HepG2 (cell line): ENCODE data around the gene KLF13. TPM values are rescaled to one million over a fixed set of nuclear protein-coding genes. Genes with fewer than 3 reads are reported as not detected.

Experiments used
- ARNTL ChIP-seq: sonication (generic); formaldehyde crosslinking; IDR thresholded peaks from 2 replicates; pipeline ENCODE4 v1.4.0; 2020; ENCODE audit warnings: mild to moderate bottlenecking, missing genetic modification reagents
- BRD4 ChIP-seq: sonication (generic); formaldehyde crosslinking; IDR thresholded peaks from 2 replicates; pipeline ENCODE4 v1.4.0; 2020; ENCODE audit warnings: missing genetic modification reagents
- CAMTA2 ChIP-seq: sonication (generic); formaldehyde crosslinking; IDR thresholded peaks from 2 replicates; pipeline ENCODE4 v1.4.0; 2020; ENCODE audit warnings: mild to moderate bottlenecking, missing genetic modification reagents, borderline replicate concordance
- ELF3 ChIP-seq: IDR thresholded peaks from 2 replicates; pipeline ENCODE4 v1.6.1; 2016; ENCODE audit warnings: missing genetic modification reagents, missing compliant biosample characterization
- GABPB1 ChIP-seq: IDR thresholded peaks from 2 replicates; pipeline ENCODE4 v1.6.1; 2016; ENCODE audit warnings: mild to moderate bottlenecking, missing genetic modification reagents, moderate library complexity, missing compliant biosample characterization
- HNF4G ChIP-seq, 2 experiments: sonication (generic) in 1 of 2; formaldehyde crosslinking in 1 of 2; IDR thresholded peaks; 2 replicates each; pipeline versions ENCODE4 v1.4.0 to v1.6.1; 2011 to 2020; ENCODE audit warnings: borderline replicate concordance in 2 of 2, low read depth in 2 of 2, mild to moderate bottlenecking in 2 of 2, low read length in 1 of 2, missing genetic modification reagents in 1 of 2, moderate library complexity in 1 of 2
- HNRNPK ChIP-seq: fragments of 200-400 bp; formaldehyde crosslinking; IDR thresholded peaks from 2 replicates; pipeline ENCODE4 v1.6.1; 2018; ENCODE audit warnings: low read length, low read depth, moderate library complexity, mild to moderate bottlenecking; ENCODE audit not compliant: poor library complexity, severe bottlenecking
- MTA3 ChIP-seq: sonication (generic); formaldehyde crosslinking; IDR thresholded peaks from 2 replicates; pipeline ENCODE4 v1.4.0; 2020; ENCODE audit warnings: missing genetic modification reagents
- POLR2A ChIP-seq, 2 experiments: IDR thresholded peaks; 2 replicates each; pipeline ENCODE4 v1.6.1; 2011; ENCODE audit warnings: low read depth in 2 of 2, low read length in 2 of 2, mild to moderate bottlenecking in 1 of 2, moderate library complexity in 1 of 2; ENCODE audit not compliant: insufficient read depth in 1 of 2
- RAD21 ChIP-seq: fragments of 450-650 bp; formaldehyde crosslinking; IDR thresholded peaks from 2 replicates; pipeline ENCODE4 v1.5.0; 2020; ENCODE audit warnings: mild to moderate bottlenecking
- RBM22 ChIP-seq: fragments of 200-400 bp; formaldehyde crosslinking; optimal IDR thresholded peaks from 2 replicates; pipeline ENCODE3; 2017; ENCODE audit warnings: mild to moderate bottlenecking, low read length, moderate library complexity
- RELA ChIP-seq: sonication (generic); formaldehyde crosslinking; IDR thresholded peaks from 2 replicates; pipeline ENCODE4 v1.4.0; 2020; ENCODE audit warnings: missing genetic modification reagents
- RFX3 ChIP-seq: IDR thresholded peaks from 2 replicates; pipeline ENCODE4 v1.6.1; 2016; ENCODE audit warnings: missing biosample characterization, missing genetic modification reagents
- SRY ChIP-seq: sonication (generic); formaldehyde crosslinking; IDR thresholded peaks from 2 replicates; pipeline ENCODE4 v1.8.0; 2022; ENCODE audit warnings: mild to moderate bottlenecking, missing genetic modification reagents
- WIZ ChIP-seq: sonication (generic); formaldehyde crosslinking; IDR thresholded peaks from 2 replicates; pipeline ENCODE4 v1.5.1; 2020; ENCODE audit warnings: mild to moderate bottlenecking, missing genetic modification reagents
- ZNF232 ChIP-seq: sonication (generic); formaldehyde crosslinking; IDR thresholded peaks from 2 replicates; pipeline ENCODE4 v1.4.0; 2020; ENCODE audit warnings: missing genetic modification reagents, borderline replicate concordance
- ZNF292 ChIP-seq: sonication (generic); formaldehyde crosslinking; IDR thresholded peaks from 2 replicates; pipeline ENCODE4 v1.8.1; 2022; ENCODE audit warnings: mild to moderate bottlenecking, low read depth, missing genetic modification reagents, borderline replicate concordance
- ZNF296 ChIP-seq: sonication (generic); formaldehyde crosslinking; conservative IDR thresholded peaks from 2 replicates; pipeline ENCODE4 v1.5.0; 2020; ENCODE audit warnings: mild to moderate bottlenecking, missing genetic modification reagents
- ZNF607 ChIP-seq: sonication (generic); formaldehyde crosslinking; IDR thresholded peaks from 2 replicates; pipeline ENCODE4 v1.5.1; 2020; ENCODE audit warnings: missing genetic modification reagents, mild to moderate bottlenecking, borderline replicate concordance
- ZNF816 ChIP-seq: sonication (generic); formaldehyde crosslinking; IDR thresholded peaks from 2 replicates; pipeline ENCODE4 v1.8.0; 2022; ENCODE audit warnings: missing genetic modification reagents, mild to moderate bottlenecking, borderline replicate concordance
- ZNF83 ChIP-seq: sonication (generic); formaldehyde crosslinking; IDR thresholded peaks from 2 replicates; pipeline ENCODE4 v1.4.0; 2020; ENCODE audit warnings: missing genetic modification reagents, mild to moderate bottlenecking, borderline replicate concordance
- polyA plus RNA-seq, 8 experiments: library from polyadenylated mRNA; depleted of rRNA in 3 of 8; stranded (reverse) in 7 of 8; unstranded in 1 of 8; fragments of >200 nt; fragmentation: Illumina TruSeq in 4 of 8; extraction: Trizol in 4 of 8; gene quantifications; 2 replicates each; pipeline versions ENCODE4 v1.2.1 to v1.2.3, GENCODE V29; 2011 to 2016; ENCODE audit warnings: low read depth in 4 of 8, missing spikeins in 1 of 8, mixed read lengths in 1 of 8; ENCODE audit not compliant: insufficient read depth in 1 of 8
- total RNA-seq, 5 experiments: library from RNA; depleted of rRNA; stranded (reverse); fragments of >200 nt; fragmentation: Illumina TruSeq; extraction: Trizol; gene quantifications; 2 replicates each; pipeline ENCODE4 v1.2.3, GENCODE V29; 2016; ENCODE audit warnings: low read depth in 1 of 5
- TF ChIP-seq, protein P1 (sequence below): sonication (generic); formaldehyde crosslinking; IDR thresholded peaks from 2 replicates; pipeline ENCODE4 v1.5.0; 2020; ENCODE audit warnings: missing genetic modification reagents, mild to moderate bottlenecking, borderline replicate concordance
- TF ChIP-seq, protein P2 (sequence below): IDR thresholded peaks from 2 replicates; pipeline ENCODE4 v1.6.1; 2018; ENCODE audit warnings: missing genetic modification reagents, mild to moderate bottlenecking, missing compliant biosample characterization
- TF ChIP-seq, protein P3 (sequence below): sonication (generic); formaldehyde crosslinking; IDR thresholded peaks from 2 replicates; pipeline ENCODE4 v1.4.0; 2020; ENCODE audit warnings: mild to moderate bottlenecking, missing genetic modification reagents
- TF ChIP-seq, protein P4 (sequence below): sonication (generic); formaldehyde crosslinking; IDR thresholded peaks from 2 replicates; pipeline ENCODE4 v1.4.0; 2020; ENCODE audit warnings: missing genetic modification reagents

The KLF13 gene
- total and polyA plus RNA-seq, 2 of the 13 experiments (the other 11 are each of a cell fraction or from before 2014, with no cell fraction given), result 16.8 to 25.1 TPM

DNA sequence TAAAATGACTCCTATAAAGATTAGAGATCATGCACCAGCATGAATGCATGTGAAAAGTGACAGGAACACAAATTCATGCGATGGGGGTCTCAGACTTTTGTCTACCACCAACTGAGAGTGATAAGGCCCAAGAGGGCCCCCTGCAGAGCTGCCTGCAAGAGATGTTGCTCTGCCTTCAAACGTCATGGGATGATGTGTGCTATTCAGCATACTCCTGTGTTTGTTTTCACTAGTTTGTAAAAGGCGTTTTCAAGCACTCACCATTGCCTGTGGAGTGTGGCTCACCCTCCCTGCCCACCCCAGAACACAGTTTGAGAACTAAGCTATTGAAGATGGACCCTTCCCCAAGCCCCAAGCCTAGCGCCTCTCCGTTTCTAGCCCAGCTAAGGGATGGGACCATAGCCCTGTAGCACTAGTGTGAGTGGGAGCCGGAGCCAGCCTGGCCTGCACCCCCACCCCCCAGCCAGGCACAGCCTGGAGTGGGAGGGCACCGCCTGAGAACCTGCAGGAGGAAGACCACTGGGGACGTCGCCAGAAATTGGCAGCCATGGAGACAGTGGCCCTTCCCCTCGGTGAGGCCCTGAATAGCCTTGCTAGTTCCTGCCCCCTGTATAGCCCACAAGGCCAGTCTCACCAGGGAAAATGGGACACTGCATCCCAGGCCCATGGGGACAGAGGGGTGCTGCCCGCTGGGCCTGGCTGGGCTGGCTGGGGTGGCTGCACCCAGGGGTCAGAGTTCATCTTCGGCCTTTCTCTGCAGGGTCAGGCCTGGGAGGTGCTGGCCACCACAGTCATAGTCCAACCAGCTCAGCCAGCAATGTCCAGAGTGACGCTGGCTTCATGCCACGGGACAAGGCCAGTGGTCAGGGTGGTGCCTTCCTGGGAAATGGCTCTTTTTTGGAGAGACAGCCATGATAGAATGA, 22.6 kb upstream of the KLF13 start (continued):
- TF ChIP-seq, protein P1, sequence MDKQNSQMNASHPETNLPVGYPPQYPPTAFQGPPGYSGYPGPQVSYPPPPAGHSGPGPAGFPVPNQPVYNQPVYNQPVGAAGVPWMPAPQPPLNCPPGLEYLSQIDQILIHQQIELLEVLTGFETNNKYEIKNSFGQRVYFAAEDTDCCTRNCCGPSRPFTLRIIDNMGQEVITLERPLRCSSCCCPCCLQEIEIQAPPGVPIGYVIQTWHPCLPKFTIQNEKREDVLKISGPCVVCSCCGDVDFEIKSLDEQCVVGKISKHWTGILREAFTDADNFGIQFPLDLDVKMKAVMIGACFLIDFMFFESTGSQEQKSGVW (CRISPR knock-in tag), result no peak
- 0 out of 2 replicates have a peak, but pooled peaks have one; percentile 63 for TF ChIP-seq ZNF296 (CRISPR knock-in tag)
- TF ChIP-seq, protein P2, sequence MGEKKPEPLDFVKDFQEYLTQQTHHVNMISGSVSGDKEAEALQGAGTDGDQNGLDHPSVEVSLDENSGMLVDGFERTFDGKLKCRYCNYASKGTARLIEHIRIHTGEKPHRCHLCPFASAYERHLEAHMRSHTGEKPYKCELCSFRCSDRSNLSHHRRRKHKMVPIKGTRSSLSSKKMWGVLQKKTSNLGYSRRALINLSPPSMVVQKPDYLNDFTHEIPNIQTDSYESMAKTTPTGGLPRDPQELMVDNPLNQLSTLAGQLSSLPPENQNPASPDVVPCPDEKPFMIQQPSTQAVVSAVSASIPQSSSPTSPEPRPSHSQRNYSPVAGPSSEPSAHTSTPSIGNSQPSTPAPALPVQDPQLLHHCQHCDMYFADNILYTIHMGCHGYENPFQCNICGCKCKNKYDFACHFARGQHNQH (CRISPR knock-in tag), result no peak
- TF ChIP-seq ELF3 (CRISPR knock-in tag), result no peak
- no peak for TF ChIP-seq POLR2A (IDR thresholded peaks at IDR 0.05; ENCODE audit: insufficient read depth in 1 of 2, low read depth in 2 of 2, low read length in 2 of 2)
- TF ChIP-seq ZNF83 (CRISPR knock-in tag), result no peak
- TF ChIP-seq ZNF292 (CRISPR knock-in tag), result no peak
- TF ChIP-seq RELA, result no peak
- TF ChIP-seq ZNF816 (CRISPR knock-in tag), result no peak
- TF ChIP-seq WIZ, result no peak
- TF ChIP-seq HNRNPK, result no peak
- TF ChIP-seq HNF4G (IDR thresholded peaks at IDR 0.05; ENCODE audit: borderline replicate concordance, low read depth, low read length), result peak; percentile 27; the same call in 1 of the 2 replicates
- 0 out of 2 replicates have a peak, but pooled peaks have one; percentile 25 for TF ChIP-seq HNF4G (CRISPR knock-in tag; IDR thresholded peaks at IDR 0.05; ENCODE audit: borderline replicate concordance, low read depth)
- TF ChIP-seq MTA3, result no peak
- TF ChIP-seq RFX3, result no peak
- TF ChIP-seq, protein P3, sequence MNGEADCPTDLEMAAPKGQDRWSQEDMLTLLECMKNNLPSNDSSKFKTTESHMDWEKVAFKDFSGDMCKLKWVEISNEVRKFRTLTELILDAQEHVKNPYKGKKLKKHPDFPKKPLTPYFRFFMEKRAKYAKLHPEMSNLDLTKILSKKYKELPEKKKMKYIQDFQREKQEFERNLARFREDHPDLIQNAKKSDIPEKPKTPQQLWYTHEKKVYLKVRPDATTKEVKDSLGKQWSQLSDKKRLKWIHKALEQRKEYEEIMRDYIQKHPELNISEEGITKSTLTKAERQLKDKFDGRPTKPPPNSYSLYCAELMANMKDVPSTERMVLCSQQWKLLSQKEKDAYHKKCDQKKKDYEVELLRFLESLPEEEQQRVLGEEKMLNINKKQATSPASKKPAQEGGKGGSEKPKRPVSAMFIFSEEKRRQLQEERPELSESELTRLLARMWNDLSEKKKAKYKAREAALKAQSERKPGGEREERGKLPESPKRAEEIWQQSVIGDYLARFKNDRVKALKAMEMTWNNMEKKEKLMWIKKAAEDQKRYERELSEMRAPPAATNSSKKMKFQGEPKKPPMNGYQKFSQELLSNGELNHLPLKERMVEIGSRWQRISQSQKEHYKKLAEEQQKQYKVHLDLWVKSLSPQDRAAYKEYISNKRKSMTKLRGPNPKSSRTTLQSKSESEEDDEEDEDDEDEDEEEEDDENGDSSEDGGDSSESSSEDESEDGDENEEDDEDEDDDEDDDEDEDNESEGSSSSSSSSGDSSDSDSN (CRISPR knock-in tag), result peak; percentile 36; the same call in 1 of the 2 replicates
- no peak for TF ChIP-seq RBM22
- no peak for TF ChIP-seq BRD4
- TF ChIP-seq ZNF607 (CRISPR knock-in tag), result no peak
- no peak for TF ChIP-seq ZNF232 (CRISPR knock-in tag)
- TF ChIP-seq, protein P4, sequence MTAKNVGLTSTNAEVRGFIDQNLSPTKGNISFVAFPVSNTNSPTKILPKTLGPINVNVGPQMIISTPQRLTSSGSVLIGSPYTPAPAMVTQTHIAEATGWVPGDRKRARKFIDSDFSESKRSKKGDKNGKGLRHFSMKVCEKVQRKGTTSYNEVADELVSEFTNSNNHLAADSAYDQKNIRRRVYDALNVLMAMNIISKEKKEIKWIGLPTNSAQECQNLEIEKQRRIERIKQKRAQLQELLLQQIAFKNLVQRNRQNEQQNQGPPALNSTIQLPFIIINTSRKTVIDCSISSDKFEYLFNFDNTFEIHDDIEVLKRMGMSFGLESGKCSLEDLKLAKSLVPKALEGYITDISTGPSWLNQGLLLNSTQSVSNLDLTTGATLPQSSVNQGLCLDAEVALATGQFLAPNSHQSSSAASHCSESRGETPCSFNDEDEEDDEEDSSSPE, result no peak
- TF ChIP-seq ARNTL (CRISPR knock-in tag), result no peak
- TF ChIP-seq GABPB1 (CRISPR knock-in tag), result no peak; the same call in 1 of the 2 replicates
- no peak for TF ChIP-seq CAMTA2 (CRISPR knock-in tag)
- no peak for TF ChIP-seq RAD21 (CRISPR knock-in tag)
- no peak for TF ChIP-seq SRY (CRISPR knock-in tag)
